ENCODE measurements around the gene PINK1. TPM values are rescaled to one million over a fixed set of nuclear protein-coding genes. Genes with fewer than 3 reads are reported as not detected.

The PINK1 gene
- total RNA-seq, 1 experiment from 2014 or later = 7.2 TPM

- intact Hi-C loops (cut with micrococcal nuclease; ENCODE audit: unreplicated experiment) = no loop called here
- Histone ChIP-seq H3K9me3 (ENCODE audit: low read depth, low read length, poor library complexity, severe bottlenecking) (no peaks in the 10 kb centered on the region), H3K4me1 (ENCODE audit: insufficient read depth, low read length, poor library complexity, severe bottlenecking) (peaks cover 10% of the 10 kb centered on the region), H3K4me3 (ENCODE audit: low read depth, low read length, poor library complexity, severe bottlenecking) (no peak overlapping the region), H3K27me3 (replicated peaks; ENCODE audit: insufficient read depth, low read depth, low read length, poor library complexity) (no peaks in the 10 kb centered on the region), H3K27ac (ENCODE audit: low read depth, low read length, poor library complexity, severe bottlenecking) (no peak overlapping the region), H3K36me3 (ENCODE audit: insufficient read depth, low read length, poor library complexity, severe bottlenecking) (peaks cover 59% of the 10 kb centered on the region)
- POLR2A ChIA-PET (ENCODE audit: low non-redundant PET) = no interaction called here
- no TSS peak for BruUV-seq (replicated peaks)
- DNase-seq (ENCODE audit: low spot score) = no peak
- TF ChIP-seq CTCF (conservative IDR thresholded peaks at IDR 0.05; ENCODE audit: low read depth, low read length) = no peak
- no peak for TF ChIP-seq EZH2 (IDR thresholded peaks at IDR 0.05; ENCODE audit: borderline replicate concordance, low read depth, low read length, poor library complexity, severe bottlenecking)
- CTCF ChIA-PET = no interaction called here
These were observed 25.1 kb downstream of the PINK1 start for GRCh38 chr1:20658166-20658915.

GRCh38 chr1:20660363-20660762 lies 27.1 kb downstream of the PINK1 start:
- POLR2A ChIA-PET (ENCODE audit: low non-redundant PET) = no interaction called here

GRCh38 chr1:20660847-20661206 lies 27.6 kb downstream of the PINK1 start:
- Histone ChIP-seq H3K4me1 (ENCODE audit: insufficient read depth, low read length, poor library complexity, severe bottlenecking) (peaks cover 10% of the 10 kb centered on the region), H3K4me3 (ENCODE audit: low read depth, low read length, poor library complexity, severe bottlenecking) (peak overlapping the region; percentile 86), H3K9me3 (ENCODE audit: low read depth, low read length, poor library complexity, severe bottlenecking) (no peaks in the 10 kb centered on the region), H3K36me3 (ENCODE audit: insufficient read depth, low read length, poor library complexity, severe bottlenecking) (peaks cover 40% of the 10 kb centered on the region), H3K27ac (ENCODE audit: low read depth, low read length, poor library complexity, severe bottlenecking) (peak overlapping the region; percentile 65), H3K27me3 (replicated peaks; ENCODE audit: insufficient read depth, low read depth, low read length, poor library complexity) (no peaks in the 10 kb centered on the region)
- BruUV-seq (replicated peaks) = no TSS peak
- ChIA-PET POLR2A (ENCODE audit: low non-redundant PET) (no interaction called here), CTCF (interaction anchor here (0.6 to 1.4 kb wide), 3 partner anchors 27 to 84 kb away, joined by 3 to 6 read pairs (median 4); no protein-coding TSS in a partner anchor)
- no peak for TF ChIP-seq CTCF (conservative IDR thresholded peaks at IDR 0.05; ENCODE audit: low read depth, low read length)
- TF ChIP-seq EZH2 (IDR thresholded peaks at IDR 0.05; ENCODE audit: borderline replicate concordance, low read depth, low read length, poor library complexity, severe bottlenecking) = no peak
- intact Hi-C loops (cut with micrococcal nuclease; ENCODE audit: unreplicated experiment) = no loop called here
- DNase-seq (ENCODE audit: low spot score) = no peak

More at GRCh38 chr1:20660363-20660762, 27.1 kb downstream of the PINK1 start:
- Histone ChIP-seq H3K4me1 (ENCODE audit: insufficient read depth, low read length, poor library complexity, severe bottlenecking) (peaks cover 10% of the 10 kb centered on the region), H3K36me3 (ENCODE audit: insufficient read depth, low read length, poor library complexity, severe bottlenecking) (peaks cover 45% of the 10 kb centered on the region), H3K9me3 (ENCODE audit: low read depth, low read length, poor library complexity, severe bottlenecking) (no peaks in the 10 kb centered on the region), H3K27ac (ENCODE audit: low read depth, low read length, poor library complexity, severe bottlenecking) (peak overlapping the region; percentile 65), H3K27me3 (replicated peaks; ENCODE audit: insufficient read depth, low read depth, low read length, poor library complexity) (no peaks in the 10 kb centered on the region), H3K4me3 (ENCODE audit: low read depth, low read length, poor library complexity, severe bottlenecking) (peak overlapping the region; percentile 86)
- no peak for TF ChIP-seq CTCF (conservative IDR thresholded peaks at IDR 0.05; ENCODE audit: low read depth, low read length)
- no peak for TF ChIP-seq EZH2 (IDR thresholded peaks at IDR 0.05; ENCODE audit: borderline replicate concordance, low read depth, low read length, poor library complexity, severe bottlenecking)
- no peak for DNase-seq (ENCODE audit: low spot score)
- CTCF ChIA-PET = interaction anchor here (0.6 to 1.4 kb wide), 3 partner anchors 26 to 84 kb away, joined by 3 to 4 read pairs (median 3); no protein-coding TSS in a partner anchor
- intact Hi-C loops (cut with micrococcal nuclease; ENCODE audit: unreplicated experiment) = no loop called here
- BruUV-seq (replicated peaks) = TSS peak; percentile 60
